IPS-18c (cell line): Measurements from ENCODE around the gene OR8D1.

Experiments used
- H3K4me3 ChIP-seq: 2 replicates; pipeline ENCODE4 v1.7.0; 2013; ENCODE audit warnings: low read depth, mild to moderate bottlenecking, low read length, moderate library complexity; ENCODE audit not compliant: insufficient read depth
- H3K9me3 ChIP-seq: one replicate; pipeline ENCODE4 v1.6.1; 2013; ENCODE audit warnings: mild to moderate bottlenecking, low read length, moderate library complexity; ENCODE audit not compliant: control insufficient read depth, insufficient read depth

OR8D1 gene

DNA sequence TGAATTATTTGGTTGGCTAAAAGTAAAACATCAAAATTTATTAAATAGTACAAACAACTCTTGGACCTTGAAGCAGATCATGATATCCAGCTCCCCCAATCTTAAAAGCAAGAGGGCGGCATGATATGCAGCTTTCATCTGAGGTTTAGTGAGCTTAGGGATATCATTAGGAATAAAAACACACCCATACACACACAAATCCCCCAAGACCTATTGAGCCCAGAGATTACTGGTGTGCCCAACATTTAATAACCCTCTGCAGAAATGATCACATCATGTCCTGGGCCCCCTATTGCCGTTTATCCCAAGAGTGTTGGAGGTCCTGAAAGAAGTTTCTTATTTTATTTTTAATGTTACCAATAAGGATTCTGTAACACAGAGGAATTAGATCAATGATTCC lies at the start of gene OR8D1:
Gene OR8D1, minus strand, starts transcription at position 101 of the 400 bp plus-strand sequence. CDS start 3,183 bp downstream, outside the sequence.
- H3K4me3 ChIP-seq, result no peak within 1 kb of the TSS

DNA sequence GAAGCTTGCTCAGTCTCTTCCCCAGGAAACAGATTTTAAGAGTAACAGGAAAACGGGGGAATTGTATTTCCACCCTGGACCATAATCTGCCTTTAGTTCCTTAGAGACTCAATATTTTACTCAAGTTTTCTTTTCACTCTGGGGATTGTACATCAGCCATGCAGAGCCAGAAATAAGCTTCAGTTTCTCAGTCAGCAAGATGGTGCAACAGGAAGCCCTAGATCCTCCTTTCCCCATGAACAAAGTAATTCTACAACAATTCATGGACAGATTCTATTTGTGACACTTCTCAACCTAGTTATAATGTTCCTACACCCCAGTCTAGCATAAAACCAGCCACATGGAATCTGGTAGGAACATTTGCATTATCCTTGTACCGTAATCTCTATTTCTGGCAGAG lies 45.8 kb upstream of the OR8D1 start:
- Histone ChIP-seq H3K9me3 (no peaks in the 10 kb centered on the region), H3K4me3 (no peak overlapping the region)

More for the DNA sequence above, at the start of gene OR8D1:
- no peaks in the 10 kb centered on the region for H3K9me3 ChIP-seq

DNA sequence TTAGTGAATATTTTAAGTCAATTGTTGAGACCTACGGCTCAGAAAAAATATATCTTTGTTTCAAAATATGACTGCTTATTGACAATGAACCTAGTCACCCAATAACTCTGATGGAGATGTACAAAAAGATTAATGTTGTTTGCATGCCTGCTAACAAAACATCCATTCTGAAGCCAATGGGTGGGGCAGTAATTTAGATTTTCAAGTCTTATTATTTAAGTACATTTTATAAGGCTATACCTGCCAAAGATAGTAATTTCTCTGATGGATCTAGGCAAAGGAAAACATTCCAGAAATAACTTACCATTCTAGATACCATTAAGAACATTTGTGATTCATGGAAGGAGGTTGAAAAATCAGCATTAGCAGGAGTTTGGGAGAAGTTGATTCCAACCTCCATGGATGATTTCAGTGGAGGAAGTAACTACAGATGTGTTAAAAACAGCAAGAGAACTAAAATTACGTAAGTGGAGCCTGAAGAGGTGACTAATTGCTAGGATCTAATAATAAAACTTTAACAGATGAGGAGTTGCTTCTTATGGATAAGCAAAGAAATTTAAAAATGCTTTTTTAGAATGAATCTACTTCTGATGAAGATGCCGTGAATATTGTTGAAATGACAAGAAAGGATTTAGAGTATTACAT lies 32.7 kb upstream of the OR8D1 start:
- no peak overlapping the region for H3K4me3 ChIP-seq
- H3K9me3 ChIP-seq, result no peaks in the 10 kb centered on the region

DNA sequence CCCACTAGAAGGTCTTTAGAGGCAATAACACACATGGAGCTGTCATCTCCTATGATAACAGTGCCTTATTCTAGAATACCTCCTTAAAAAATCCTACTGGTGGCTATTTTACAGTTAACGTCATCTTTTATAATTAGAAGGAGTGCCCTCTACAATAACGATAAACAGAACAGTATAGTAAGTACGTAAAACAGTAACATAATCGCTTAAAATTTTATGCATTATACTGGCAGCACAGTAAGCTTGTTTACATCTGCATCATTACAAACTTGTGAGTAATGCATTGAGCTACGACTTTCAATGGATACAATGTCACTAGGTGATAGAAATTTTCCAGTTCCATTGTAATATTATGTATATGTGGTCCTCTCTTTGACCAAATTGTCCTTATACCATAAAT lies 30.6 kb upstream of the OR8D1 start:
- Histone ChIP-seq H3K4me3 (no peak overlapping the region), H3K9me3 (no peaks in the 10 kb centered on the region)

DNA sequence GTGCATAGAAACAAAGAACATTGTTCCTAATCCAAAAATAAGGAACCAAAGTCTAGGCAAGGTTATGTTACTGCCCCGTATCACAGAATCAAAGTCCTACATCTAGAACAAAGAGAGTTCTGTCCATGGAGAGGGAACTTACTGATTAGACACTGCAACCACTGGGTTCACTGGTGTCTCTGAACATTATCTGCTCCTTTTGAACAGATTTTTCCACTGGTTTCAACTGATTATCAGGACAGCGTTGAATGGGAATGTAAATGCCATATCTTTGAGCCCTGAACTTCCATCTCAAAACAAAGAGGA lies 26.3 kb upstream of the OR8D1 start:
- H3K4me3 ChIP-seq, result no peak overlapping the region
- no peaks in the 10 kb centered on the region for H3K9me3 ChIP-seq

DNA sequence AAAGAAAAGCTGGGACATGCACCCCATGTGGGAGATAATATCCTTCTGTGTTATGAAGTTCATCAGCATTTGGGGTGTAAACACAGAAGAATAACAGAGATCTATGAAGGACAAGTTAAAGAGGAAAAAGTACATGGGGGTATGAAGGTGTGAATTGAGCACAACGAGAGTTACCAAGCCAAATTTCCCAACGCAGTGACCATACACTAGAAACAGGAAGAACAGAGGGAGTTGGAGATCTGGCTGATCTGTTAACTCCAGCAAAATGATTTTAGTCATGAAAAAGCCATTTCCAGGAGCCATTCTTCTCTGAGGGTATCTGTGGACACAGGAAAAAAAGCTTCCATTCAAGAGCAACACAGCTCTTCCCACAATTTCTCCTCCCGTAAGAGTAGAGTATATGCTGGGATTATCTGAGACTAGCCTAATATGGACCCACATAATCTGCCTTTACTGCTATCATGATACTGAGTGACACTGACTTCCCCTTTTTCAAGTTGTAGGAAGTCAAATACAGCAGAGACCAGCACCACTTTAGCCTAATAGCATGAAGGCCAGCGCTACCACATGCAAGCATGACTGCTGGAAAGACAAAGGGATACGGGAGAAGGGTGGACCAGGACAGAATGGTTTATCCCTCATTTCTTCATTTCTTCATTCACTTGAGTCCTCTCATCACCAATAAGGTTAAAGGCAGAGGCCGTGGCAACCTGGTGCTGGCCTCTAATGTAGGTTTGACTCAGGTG lies 25.8 kb upstream of the OR8D1 start:
- Histone ChIP-seq H3K4me3 (no peak overlapping the region), H3K9me3 (no peaks in the 10 kb centered on the region)

DNA sequence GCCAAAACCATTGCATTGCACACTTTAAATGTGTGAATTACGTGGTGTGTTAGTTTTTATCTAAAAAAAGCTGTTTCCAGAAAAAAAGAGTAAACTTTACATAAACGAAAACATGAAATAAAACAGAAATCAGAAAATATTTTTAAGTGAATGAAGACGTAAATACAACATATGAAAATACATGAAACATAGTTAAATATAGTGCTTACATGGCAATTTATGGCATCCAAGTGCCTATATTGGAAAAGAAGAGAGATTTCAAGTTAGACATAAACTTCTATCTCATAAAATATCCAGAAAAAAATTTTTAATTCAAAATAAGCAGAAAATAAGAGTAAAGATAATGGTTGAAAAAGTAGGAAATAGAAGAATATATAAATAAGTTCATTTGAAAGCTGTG lies 18.1 kb upstream of the OR8D1 start:
- Histone ChIP-seq H3K9me3 (no peaks in the 10 kb centered on the region), H3K4me3 (no peak overlapping the region)

DNA sequence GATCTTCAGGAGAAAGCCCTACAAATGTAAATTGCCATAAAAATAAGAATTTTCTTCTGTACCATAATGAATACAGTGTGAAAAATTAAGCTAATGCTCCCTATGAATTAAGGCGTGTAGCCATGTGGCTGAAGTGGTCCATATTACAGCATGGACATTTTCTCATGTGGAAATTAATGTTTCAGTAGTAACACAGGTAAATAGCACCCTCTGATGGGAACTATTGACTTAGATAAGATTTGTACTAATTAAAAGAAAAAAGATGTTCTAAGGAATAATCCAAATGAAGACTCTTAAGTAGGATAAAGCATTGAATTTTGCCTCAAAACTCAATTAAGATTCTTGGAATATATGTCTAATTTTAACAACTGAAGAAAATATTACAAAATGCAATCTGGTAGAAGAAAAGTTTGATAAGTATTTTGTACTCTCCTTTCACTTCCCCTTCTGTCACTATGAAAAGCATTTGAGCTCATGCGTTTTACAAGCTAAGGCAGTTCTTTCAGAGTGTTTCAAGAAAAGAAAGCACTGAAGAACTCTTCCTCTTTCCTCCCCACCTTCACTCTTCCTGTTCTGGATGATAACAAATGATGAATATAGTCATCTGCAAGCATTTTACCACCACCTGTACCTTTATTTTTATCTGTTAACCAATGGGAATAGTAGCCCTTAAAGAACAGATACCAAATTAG lies 16.2 kb upstream of the OR8D1 start:
- H3K9me3 ChIP-seq, result no peaks in the 10 kb centered on the region

DNA sequence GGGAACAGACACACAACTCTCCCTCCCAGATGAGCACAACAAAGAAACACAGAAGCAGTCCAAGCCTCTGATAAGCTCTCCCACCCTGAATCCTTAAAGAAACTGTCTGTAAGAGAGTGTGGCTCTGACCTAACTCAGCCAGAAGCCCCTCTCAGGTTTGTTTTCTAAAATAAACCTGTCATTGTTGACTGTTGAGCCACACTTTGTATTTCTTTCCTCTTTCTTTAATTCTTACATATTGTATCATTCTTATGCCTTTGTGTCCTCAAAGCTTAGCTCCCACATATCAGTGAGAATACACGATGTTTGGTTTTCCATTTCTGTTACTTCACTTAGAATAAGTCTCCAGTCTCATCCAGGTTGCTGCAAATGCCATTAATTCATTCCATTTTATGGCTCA lies 14.0 kb upstream of the OR8D1 start:
- no peak overlapping the region for H3K4me3 ChIP-seq

More for the DNA sequence above, 16.2 kb upstream of the OR8D1 start:
- H3K4me3 ChIP-seq, result no peak overlapping the region

DNA sequence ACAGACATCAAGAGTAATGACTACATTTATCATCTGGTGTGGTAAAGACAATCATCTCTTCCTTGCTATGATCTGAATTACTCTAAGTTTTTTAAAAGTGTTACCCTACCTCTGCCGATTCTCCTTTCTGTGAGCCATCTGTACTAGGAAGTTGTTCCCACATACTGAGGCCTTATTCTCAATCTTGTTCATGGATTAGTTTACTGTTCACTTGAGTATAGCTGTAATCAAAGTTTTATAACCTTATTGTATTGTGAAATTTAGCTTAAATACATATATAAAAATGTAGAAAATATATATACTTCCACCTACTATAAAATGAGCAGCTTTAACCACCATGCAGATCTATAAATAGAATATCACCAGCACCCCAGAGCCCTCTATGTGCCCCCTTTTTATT lies 8.6 kb upstream of the OR8D1 start:
- no peaks in the 10 kb centered on the region for H3K9me3 ChIP-seq
- H3K4me3 ChIP-seq, result no peak overlapping the region

More for the DNA sequence above, 14.0 kb upstream of the OR8D1 start:
- H3K9me3 ChIP-seq, result no peaks in the 10 kb centered on the region

DNA sequence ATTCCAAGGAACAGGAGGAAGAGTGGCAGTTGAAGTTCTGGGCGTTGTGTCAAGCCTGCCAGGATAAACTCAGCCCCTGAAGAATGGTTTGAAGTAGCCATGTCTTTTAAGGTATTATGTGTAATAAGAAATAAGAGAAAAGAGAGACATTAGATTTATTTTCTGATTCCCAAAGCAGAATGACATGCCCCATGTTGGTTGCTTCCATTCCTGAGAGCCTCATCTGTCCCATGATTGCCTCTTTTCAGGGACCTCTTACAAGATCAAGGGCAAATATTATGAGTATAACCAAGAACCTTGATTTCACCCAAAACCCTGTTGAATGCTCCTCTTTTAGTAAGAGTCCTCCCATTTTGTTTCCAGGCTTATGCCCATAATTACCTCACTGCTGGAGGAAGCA lies 6.3 kb upstream of the OR8D1 start, which contains the start of gene OR8D2:
Gene OR8D2, minus strand, starts transcription at position 101 of the 400 bp plus-strand sequence. Its CDS starts 0 bp downstream, at position 101.
- Histone ChIP-seq H3K9me3 (no peaks in the 10 kb centered on the region), H3K4me3 (no peak within 1 kb of the TSS)

DNA sequence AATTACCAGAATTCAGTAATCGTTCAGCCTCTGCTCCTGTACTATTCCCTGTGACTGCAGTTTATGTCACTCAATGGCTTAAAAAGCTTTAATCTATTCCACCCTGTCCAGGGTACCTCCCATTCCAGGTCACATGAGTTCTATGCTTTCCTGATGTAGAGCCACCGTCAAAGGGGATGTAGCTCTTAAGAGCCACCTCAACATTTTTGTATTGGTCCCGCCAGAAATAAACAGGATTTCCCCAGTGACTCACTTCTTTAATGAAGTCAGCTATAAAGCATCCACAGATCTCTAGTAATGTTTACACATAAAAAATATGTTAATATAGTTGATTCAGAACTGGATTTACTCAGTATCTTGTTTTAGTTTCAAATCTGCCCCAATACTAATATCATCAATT lies 1.3 kb upstream of the OR8D1 start:
- H3K9me3 ChIP-seq, result no peaks in the 10 kb centered on the region
- no peak overlapping the region for H3K4me3 ChIP-seq

DNA sequence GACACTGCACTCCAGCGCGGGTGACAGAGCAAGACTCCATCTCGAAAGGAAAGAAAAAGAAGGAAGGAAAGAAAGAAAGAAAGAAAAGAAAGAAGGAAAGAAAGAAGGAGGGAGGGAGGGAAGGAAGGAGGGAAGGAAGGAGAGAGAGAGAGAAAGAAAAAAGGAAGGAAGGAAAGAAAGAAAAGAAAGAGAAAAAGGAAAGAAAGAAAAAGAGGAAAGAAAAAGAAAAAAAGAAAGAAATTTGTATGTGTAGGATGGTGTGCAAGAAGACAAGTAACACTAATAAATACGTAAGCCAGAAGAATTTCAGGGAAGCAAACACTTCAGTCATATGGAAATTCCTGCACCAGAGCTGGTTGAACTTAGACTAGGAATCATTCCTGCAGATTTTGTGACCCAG lies 618 bp downstream of the OR8D1 start:
- no peaks in the 10 kb centered on the region for H3K9me3 ChIP-seq
- no peak overlapping the region for H3K4me3 ChIP-seq

DNA sequence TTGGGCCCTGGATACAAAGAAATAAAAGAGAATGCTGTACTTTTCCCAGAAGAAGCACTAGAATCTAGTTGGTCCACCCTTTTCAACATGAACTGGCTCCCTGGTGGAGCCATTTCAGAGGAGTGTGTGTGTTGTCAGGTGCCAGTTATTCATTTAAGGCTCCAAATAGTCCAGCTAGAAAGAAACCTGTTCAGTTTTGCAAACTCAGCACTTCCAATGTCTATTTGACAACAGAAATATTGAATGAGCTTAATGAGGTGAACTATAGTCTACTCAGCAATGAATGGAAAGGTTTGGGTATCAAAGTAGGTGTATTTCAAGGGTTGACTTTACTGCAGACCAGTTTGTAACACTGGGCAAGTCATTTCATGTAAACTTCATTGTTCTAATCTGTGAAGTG lies 2.1 kb downstream of the OR8D1 start:
- Histone ChIP-seq H3K4me3 (no peak overlapping the region), H3K9me3 (no peaks in the 10 kb centered on the region)

DNA sequence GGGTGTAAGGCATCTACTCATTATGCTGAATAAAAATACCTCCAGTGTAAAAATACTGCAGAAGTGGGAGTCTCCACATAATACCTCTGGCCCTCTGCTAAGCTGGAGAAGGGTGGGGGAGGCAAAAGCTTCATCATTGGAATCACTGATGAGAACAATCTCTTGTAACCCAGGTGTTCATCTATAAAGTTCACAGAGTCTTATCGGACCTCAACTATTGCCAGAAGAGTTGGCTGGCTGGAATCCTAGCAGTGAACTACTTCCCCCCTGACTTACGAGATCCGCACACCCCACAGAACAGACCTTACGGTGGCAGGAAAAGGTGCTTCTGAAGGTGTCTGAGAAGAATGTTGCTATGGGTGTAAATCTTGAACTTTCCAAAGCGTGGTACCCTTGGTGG lies 2.5 kb downstream of the OR8D1 start:
- Histone ChIP-seq H3K9me3 (no peaks in the 10 kb centered on the region), H3K4me3 (no peak overlapping the region)

DNA sequence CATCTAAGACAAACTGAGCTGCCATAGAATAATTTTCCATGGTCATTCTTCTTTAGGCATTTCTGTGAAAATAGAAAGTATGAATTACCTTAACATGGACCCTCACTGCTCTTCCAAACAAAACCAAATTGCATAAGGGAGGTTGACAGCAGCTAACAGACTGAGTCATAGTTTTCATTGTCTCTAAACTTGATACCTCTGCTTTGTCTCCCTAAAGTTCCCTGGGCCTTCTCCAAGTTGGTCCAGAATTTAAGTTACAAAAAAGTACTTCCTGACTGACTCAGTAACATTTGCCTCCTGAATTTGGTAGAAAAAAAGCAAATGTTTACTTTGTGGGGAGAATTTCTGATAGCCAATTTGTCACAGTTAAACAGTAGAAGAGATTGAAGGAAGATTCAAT lies 3.0 kb downstream of the OR8D1 start:
- H3K9me3 ChIP-seq, result no peaks in the 10 kb centered on the region
- H3K4me3 ChIP-seq, result no peak overlapping the region

DNA sequence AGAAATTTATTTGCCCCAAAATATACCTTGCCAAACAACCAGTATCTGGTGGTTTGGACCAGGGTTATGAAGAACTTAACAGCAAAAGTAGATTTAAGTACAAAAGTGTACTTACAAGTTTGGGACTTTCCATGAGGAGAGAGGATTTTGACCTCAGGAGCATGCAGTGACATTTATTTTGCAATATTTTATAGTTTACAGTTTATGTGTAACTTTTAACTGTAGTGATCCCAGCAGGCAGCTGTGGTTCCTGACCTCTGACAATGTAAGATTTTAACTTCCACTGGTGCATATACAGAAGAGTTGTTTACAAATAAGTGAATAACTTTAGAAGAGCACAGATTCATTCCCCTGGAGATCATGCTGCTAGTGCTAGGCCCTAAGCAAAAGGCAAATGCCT lies 6.7 kb downstream of the OR8D1 start:
- H3K4me3 ChIP-seq, result no peak overlapping the region

More for the DNA sequence above, 6.7 kb downstream of the OR8D1 start:
- H3K9me3 ChIP-seq, result no peaks in the 10 kb centered on the region
